NCI-H2029 (cell line): Measurements from ENCODE around the gene DDX20.
A peak's percentile ranks its signal among the peaks of the same experiment; 100 is the strongest.

Experiments used
- DNase-seq: peaks from one replicate; lab custom pipeline; 2025; lab: John Stamatoyannopoulos, UW

Gene DDX20

GRCh38 chr1:111747947-111748346 is 7.8 kb upstream of the DDX20 start:
- no peak for DNase-seq

GRCh38 chr1:111749628-111750027 is 6.1 kb upstream of the DDX20 start:
- no peak for DNase-seq

- DNase-seq: no peak
Observed at GRCh38 chr1:111750856-111751255, 4.8 kb upstream of the DDX20 start.

- DNase-seq: no peak
Observed at GRCh38 chr1:111751906-111752575, 3.7 kb upstream of the DDX20 start.

GRCh38 chr1:111754984-111755330 is 744 bp upstream of the DDX20 start:
- peak; percentile 24 for DNase-seq

GRCh38 chr1:111756124-111756513 is 418 bp downstream of the DDX20 start:
- DNase-seq: no peak

- DNase-seq: no peak
Observed at GRCh38 chr1:111758373-111758772, 2.7 kb downstream of the DDX20 start.

- no peak for DNase-seq
Observed at GRCh38 chr1:111761717-111762116, 6.0 kb downstream of the DDX20 start.

- DNase-seq: no peak
Observed at GRCh38 chr1:111762332-111762731, 6.6 kb downstream of the DDX20 start.

GRCh38 chr1:111768023-111768422 is 12.3 kb downstream of the DDX20 start:
- peak; percentile 79 for DNase-seq

- no peak for DNase-seq
Observed at GRCh38 chr1:111768625-111769024, 12.9 kb downstream of the DDX20 start.

- peak; percentile 22 for DNase-seq
Observed at GRCh38 chr1:111769517-111770146, 13.9 kb downstream of the DDX20 start.

- DNase-seq: no peak
Observed at GRCh38 chr1:111770916-111771315, 15.2 kb downstream of the DDX20 start.

- no peak for DNase-seq
Observed at GRCh38 chr1:111775966-111776365, 20.3 kb downstream of the DDX20 start.

GRCh38 chr1:111776391-111776790 is 20.7 kb downstream of the DDX20 start:
- no peak for DNase-seq

- DNase-seq: no peak
Observed at GRCh38 chr1:111776861-111777260, 21.2 kb downstream of the DDX20 start.

GRCh38 chr1:111777301-111777700 is 21.6 kb downstream of the DDX20 start:
- no peak for DNase-seq

GRCh38 chr1:111778066-111778465 is 22.4 kb downstream of the DDX20 start:
- no peak for DNase-seq

GRCh38 chr1:111778541-111779051 is 22.9 kb downstream of the DDX20 start:
- DNase-seq: no peak

GRCh38 chr1:111779546-111779945 is 23.8 kb downstream of the DDX20 start:
- no peak for DNase-seq

GRCh38 chr1:111784273-111784901 is 28.7 kb downstream of the DDX20 start:
- DNase-seq: no peak

- no peak for DNase-seq
Observed at GRCh38 chr1:111786669-111787207, 31.0 kb downstream of the DDX20 start.

- DNase-seq: no peak
Observed at GRCh38 chr1:111789142-111789541, 33.4 kb downstream of the DDX20 start.
